B cell (primary cell): ENCODE results near the gene KLF5. TPM values are rescaled to one million over a fixed set of nuclear protein-coding genes. Genes with fewer than 3 reads are reported as not detected.

Source experiments
- ATAC-seq: fragments of 200-7000 bp; cut with Tn5 transposase; one replicate; pipeline ENCODE4 v1.10.0; 2021; ENCODE audit warnings: low read depth, mild to moderate bottlenecking, moderate number of reproducible peaks, moderate library complexity
- CTCF ChIA-PET: fragments of 350-600 bp; sonication (Branson Sonifier 250); formaldehyde crosslinking; loops from one replicate; lab custom pipeline; 2021; ENCODE audit warnings: antibody characterized with exemption, inconsistent platforms; lab: Charles Lee
- POLR2A ChIA-PET: fragments of 350-600 bp; sonication (Branson Sonifier 250); formaldehyde crosslinking; loops from one replicate; lab custom pipeline; 2021; ENCODE audit warnings: antibody characterized with exemption; lab: Charles Lee
- DNase-seq: peaks from one replicate; pipeline ENCODE4 v3.0.0; 2013
- H2AFZ ChIP-seq: 2 replicates; pipeline ENCODE4 v1.6.1; 2012; ENCODE audit warnings: mild to moderate bottlenecking, low read depth, low read length; ENCODE audit not compliant: insufficient read depth, poor library complexity, severe bottlenecking
- H3K27ac ChIP-seq, 2 donors: 1 replicate in 1 of 2; 2 replicates in 1 of 2; pipeline ENCODE4 v1.5.1; 2012 to 2013; ENCODE audit warnings: low read length in 2 of 2, mild to moderate bottlenecking in 2 of 2, moderate library complexity in 1 of 2
- H3K27me3 ChIP-seq, 4 experiments: fragments of 200-600 bp in 1 of 4; sonication (generic) in 1 of 4; replicated peaks in 1 of 4; 1 replicate in 2 of 4; 2 replicates in 2 of 4; pipeline versions ENCODE4 v1.6.1 to v1.7.0; 2013 to 2016; ENCODE audit warnings: low read length in 3 of 4, mild to moderate bottlenecking in 2 of 4, mixed read lengths in 1 of 4, moderate library complexity in 1 of 4; ENCODE audit not compliant: insufficient read depth in 4 of 4, control insufficient read depth in 3 of 4; ENCODE audit errors: control extremely low read depth in 1 of 4
- H3K36me3 ChIP-seq, 2 experiments: replicated peaks in 1 of 2; 1 replicate in 1 of 2; 2 replicates in 1 of 2; pipeline versions ENCODE4 v1.6.1 to v1.7.1; 2013; ENCODE audit warnings: low read length in 1 of 2; ENCODE audit not compliant: insufficient read depth in 2 of 2, control insufficient read depth in 1 of 2; ENCODE audit errors: control extremely low read depth in 1 of 2, extremely low read depth in 1 of 2
- H3K4me1 ChIP-seq, 2 donors: fragments of 200-600 bp in 1 of 2; sonication (generic) in 1 of 2; 1 replicate in 1 of 2; 2 replicates in 1 of 2; pipeline versions ENCODE4 v1.5.1 to v1.6.1; 2013 to 2017; ENCODE audit warnings: low read length in 2 of 2; ENCODE audit not compliant: control insufficient read depth in 2 of 2, insufficient read depth in 2 of 2
- H3K4me2 ChIP-seq: replicated peaks from 2 replicates; pipeline ENCODE3; 2012; ENCODE audit warnings: mild to moderate bottlenecking, low read depth, low read length; ENCODE audit not compliant: poor library complexity, severe bottlenecking
- H3K4me3 ChIP-seq, 5 experiments: fragments of 200-600 bp in 1 of 5; sonication (generic) in 1 of 5; 1 replicate in 3 of 5; 2 replicates in 2 of 5; pipeline versions ENCODE4 v1.5.1 to v1.7.0; 2011 to 2016; ENCODE audit warnings: low read length in 4 of 5, mild to moderate bottlenecking in 4 of 5, low read depth in 2 of 5, control low read depth in 1 of 5, moderate library complexity in 1 of 5; ENCODE audit not compliant: insufficient read depth in 1 of 5; ENCODE audit errors: control extremely low read depth in 1 of 5, extremely low read depth in 1 of 5
- H3K79me2 ChIP-seq: fragments of 200-600 bp; sonication (generic); one replicate; pipeline ENCODE4 v1.6.0; 2016; ENCODE audit warnings: low read length; ENCODE audit not compliant: control insufficient read depth, insufficient read depth
- H3K9ac ChIP-seq: fragments of 200-600 bp; sonication (generic); 2 replicates; pipeline ENCODE4 v1.6.1; 2017; ENCODE audit warnings: mild to moderate bottlenecking, low read length, moderate library complexity
- H3K9me3 ChIP-seq, 3 donors: one replicate each; pipeline versions ENCODE4 v1.6.1 to v1.7.1; 2013; ENCODE audit warnings: low read length in 2 of 3; ENCODE audit not compliant: control insufficient read depth in 2 of 3, insufficient read depth in 1 of 3; ENCODE audit errors: control extremely low read depth in 1 of 3
- H4K20me1 ChIP-seq: 2 replicates; pipeline ENCODE4 v1.6.0; 2012; ENCODE audit warnings: mild to moderate bottlenecking, low read length; ENCODE audit not compliant: insufficient read depth, control insufficient read depth, poor library complexity, severe bottlenecking
- H3K27ac Mint-ChIP-seq: one replicate; pipeline ENCODE4 v1.8.0; 2021; ENCODE audit warnings: mixed read lengths
- H3K27me3 Mint-ChIP-seq: one replicate; pipeline ENCODE4 v1.8.0; 2021; ENCODE audit warnings: mixed read lengths
- H3K4me1 Mint-ChIP-seq: one replicate; pipeline ENCODE4 v1.8.0; 2021; ENCODE audit warnings: mixed read lengths
- H3K4me3 Mint-ChIP-seq: one replicate; pipeline ENCODE4 v1.8.0; 2021; ENCODE audit warnings: mixed read lengths
- H3K9me3 Mint-ChIP-seq: one replicate; pipeline ENCODE4 v1.8.0; 2022; ENCODE audit warnings: mixed read lengths; ENCODE audit not compliant: insufficient read depth
- EZH2 ChIP-seq: IDR thresholded peaks from 2 replicates; pipeline ENCODE4 v1.6.1; 2012; ENCODE audit warnings: borderline replicate concordance, low read depth, mild to moderate bottlenecking, moderate library complexity, low read length; ENCODE audit not compliant: insufficient read depth, poor library complexity, severe bottlenecking
- WGBS: methylation state at CpG from one replicate; pipeline ENCODE4 v1.1.5; 2013; ENCODE audit warnings: missing lambda C conversion rate; ENCODE audit not compliant: insufficient coverage; 5-methylcytosine and 5-hydroxymethylcytosine counted together
- intact Hi-C: fragments of 100-400 bp; cut with micrococcal nuclease; formaldehyde crosslinking; loops from one replicate; pipeline ENCODE4 v1.10.0; 2022
- polyA minus RNA-seq: library from RNA; depleted of rRNA, polyadenylated mRNA; stranded (reverse); fragments of >200 nt; gene quantifications from 2 replicates; pipeline ENCODE4 v1.2.3, GENCODE V29; 2012
- polyA plus RNA-seq: library from polyadenylated mRNA; depleted of rRNA; stranded (reverse); fragments of >200 nt; gene quantifications from 2 replicates; pipeline ENCODE4 v1.2.3, GENCODE V29; 2012
- total RNA-seq, 2 donors: library from RNA; stranded (reverse); fragments of 120-200 nt in 1 of 2; gene quantifications; 1 replicate in 1 of 2; 2 replicates in 1 of 2; pipeline versions ENCODE4 v1.2.3 to v1.2.4, GENCODE V29; 2013 to 2022
- TF ChIP-seq, protein P1 (sequence below): fragments of 200-600 bp; IDR thresholded peaks from one replicate; pipeline ENCODE4 v1.8.0; 2022; ENCODE audit warnings: antibody characterized with exemption, mild to moderate bottlenecking

Gene KLF5
- 0.87 and 0.94 TPM in 2 replicates for total RNA-seq
- total RNA-seq (2013), result 1.3 TPM
- polyA plus RNA-seq, result 1.5 and 5.2 TPM in 2 replicates
- polyA minus RNA-seq, result 1.2 and 4.1 TPM in 2 replicates

DNA sequence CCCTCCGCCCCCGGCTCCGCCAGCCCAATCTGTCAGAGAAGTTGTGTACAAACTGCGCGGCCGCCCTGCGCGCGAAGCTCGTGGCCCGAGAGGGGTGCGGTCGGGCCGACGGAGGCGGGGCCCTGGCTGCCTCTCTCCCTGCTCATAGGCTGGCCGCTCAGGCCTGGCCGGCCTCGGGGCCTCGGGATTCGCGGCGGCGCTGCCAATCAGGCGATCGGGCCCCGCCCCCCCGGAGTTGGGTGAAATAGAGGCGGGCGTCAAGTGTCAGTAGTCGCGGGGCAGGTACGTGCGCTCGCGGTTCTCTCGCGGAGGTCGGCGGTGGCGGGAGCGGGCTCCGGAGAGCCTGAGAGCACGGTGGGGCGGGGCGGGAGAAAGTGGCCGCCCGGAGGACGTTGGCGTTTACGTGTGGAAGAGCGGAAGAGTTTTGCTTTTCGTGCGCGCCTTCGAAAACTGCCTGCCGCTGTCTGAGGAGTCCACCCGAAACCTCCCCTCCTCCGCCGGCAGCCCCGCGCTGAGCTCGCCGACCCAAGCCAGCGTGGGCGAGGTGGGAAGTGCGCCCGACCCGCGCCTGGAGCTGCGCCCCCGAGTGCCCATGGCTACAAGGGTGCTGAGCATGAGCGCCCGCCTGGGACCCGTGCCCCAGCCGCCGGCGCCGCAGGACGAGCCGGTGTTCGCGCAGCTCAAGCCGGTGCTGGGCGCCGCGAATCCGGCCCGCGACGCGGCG is at the start of gene KLF5:
KLF5 (plus strand) TSS at position 270 of the 724 bp plus-strand sequence; CDS start at position 593, 323 bp downstream.
- H3K9me3 Mint-ChIP-seq, result no peaks in the 10 kb centered on the region
- Histone ChIP-seq H3K27ac (no peak within 1 kb of the TSS), H4K20me1 (no peaks in the 10 kb centered on the region), H3K79me2 (no peaks in the 10 kb centered on the region), H3K27me3 (peaks cover 3 to 35% (median 30%) of the 10 kb centered on the region in 4 experiments), H3K4me3 (peak within 1 kb of the TSS; percentile 50 to 74 (median 59)), H3K36me3 (no peaks in the 10 kb centered on the region), H3K4me2 (peak within 1 kb of the TSS; percentile 79), H3K9ac (peak within 1 kb of the TSS; percentile 61), H3K4me1 (peaks cover 15 to 18% of the 10 kb centered on the region in 2 donors), H3K9me3 (no peaks in the 10 kb centered on the region), H2AFZ (peak within 1 kb of the TSS; percentile 80)
- ChIA-PET POLR2A (no interaction called here), CTCF (interaction anchor here (0.6 kb wide), 1 partner anchor 253 kb away, joined by 5 read pairs; no protein-coding TSS in a partner anchor)
- H3K27ac Mint-ChIP-seq, result peak within 1 kb of the TSS; percentile 87
- peaks cover 46% of the 10 kb centered on the region for H3K27me3 Mint-ChIP-seq
- H3K4me3 Mint-ChIP-seq, result peak within 1 kb of the TSS; percentile 96
- intact Hi-C loops, result loop anchor here (1.0 to 5.0 kb wide), 2 partner anchors 332 to 1228 kb away; partner anchors contain the start of genes BORA and MZT1
- TF ChIP-seq, protein P1, sequence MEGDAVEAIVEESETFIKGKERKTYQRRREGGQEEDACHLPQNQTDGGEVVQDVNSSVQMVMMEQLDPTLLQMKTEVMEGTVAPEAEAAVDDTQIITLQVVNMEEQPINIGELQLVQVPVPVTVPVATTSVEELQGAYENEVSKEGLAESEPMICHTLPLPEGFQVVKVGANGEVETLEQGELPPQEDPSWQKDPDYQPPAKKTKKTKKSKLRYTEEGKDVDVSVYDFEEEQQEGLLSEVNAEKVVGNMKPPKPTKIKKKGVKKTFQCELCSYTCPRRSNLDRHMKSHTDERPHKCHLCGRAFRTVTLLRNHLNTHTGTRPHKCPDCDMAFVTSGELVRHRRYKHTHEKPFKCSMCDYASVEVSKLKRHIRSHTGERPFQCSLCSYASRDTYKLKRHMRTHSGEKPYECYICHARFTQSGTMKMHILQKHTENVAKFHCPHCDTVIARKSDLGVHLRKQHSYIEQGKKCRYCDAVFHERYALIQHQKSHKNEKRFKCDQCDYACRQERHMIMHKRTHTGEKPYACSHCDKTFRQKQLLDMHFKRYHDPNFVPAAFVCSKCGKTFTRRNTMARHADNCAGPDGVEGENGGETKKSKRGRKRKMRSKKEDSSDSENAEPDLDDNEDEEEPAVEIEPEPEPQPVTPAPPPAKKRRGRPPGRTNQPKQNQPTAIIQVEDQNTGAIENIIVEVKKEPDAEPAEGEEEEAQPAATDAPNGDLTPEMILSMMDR, result no peak
- no peak for TF ChIP-seq EZH2
- ATAC-seq (peak; percentile 97), DNase-seq (peak; percentile 92)
- peaks cover 24% of the 10 kb centered on the region for H3K4me1 Mint-ChIP-seq
- under 1% methylated on average over 93 of the region's 93 CpGs for WGBS

DNA sequence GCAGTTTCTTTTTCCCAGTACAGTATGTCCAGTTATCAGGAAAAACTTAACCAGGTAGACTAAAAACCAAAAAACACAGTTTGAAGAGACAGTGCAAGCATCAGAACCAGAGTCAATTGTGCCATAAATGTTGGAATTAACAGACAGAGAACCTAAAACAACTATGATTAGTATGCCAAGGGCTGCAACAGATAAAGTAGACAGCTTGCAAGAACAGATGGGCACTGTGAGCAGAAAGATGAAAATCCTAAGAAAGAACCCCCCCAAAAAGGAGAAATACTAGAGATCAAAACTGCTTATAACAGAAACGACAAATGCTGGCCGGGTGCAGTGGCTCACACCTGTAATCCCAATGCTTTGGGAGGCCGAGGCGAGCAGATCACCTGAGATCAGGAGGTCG is 47.1 kb upstream of the KLF5 start:
- TF ChIP-seq, protein P1, result no peak
- no peak for TF ChIP-seq EZH2
- no peaks in the 10 kb centered on the region for H3K27me3 ChIP-seq
- H4K20me1 ChIP-seq, result no peaks in the 10 kb centered on the region
- WGBS, result 100% methylated on average over 3 of the region's 5 CpGs
- no peak overlapping the region for H3K4me3 ChIP-seq
- no peaks in the 10 kb centered on the region for H3K4me1 ChIP-seq
- ATAC-seq (no peak), DNase-seq (no peak)
- no peak overlapping the region for H2AFZ ChIP-seq
- no peak overlapping the region for H3K27ac ChIP-seq
- peaks cover 0 to 3% (median 0%) of the 10 kb centered on the region in 3 donors for H3K9me3 ChIP-seq
- Mint-ChIP-seq H3K27ac (no peak overlapping the region), H3K27me3 (no peaks in the 10 kb centered on the region), H3K4me1 (no peaks in the 10 kb centered on the region), H3K9me3 (no peaks in the 10 kb centered on the region), H3K4me3 (no peak overlapping the region)
- H3K9ac ChIP-seq, result no peak overlapping the region
- ChIA-PET CTCF (no interaction called here), POLR2A (no interaction called here)
- no peaks in the 10 kb centered on the region for H3K79me2 ChIP-seq
- peaks cover 4 to 5% of the 10 kb centered on the region in 2 experiments for H3K36me3 ChIP-seq
- intact Hi-C loops, result no loop called here
- no peak overlapping the region for H3K4me2 ChIP-seq
